Panc1 (cell line): ENCODE measurements around the gene AFF2.

Source experiments
- POLR2AphosphoS5 ChIP-seq: IDR thresholded peaks from 2 replicates; pipeline ENCODE4 v1.6.1; 2012; ENCODE audit warnings: mild to moderate bottlenecking, low read depth, low read length, moderate library complexity
- SIN3A ChIP-seq: IDR thresholded peaks from 2 replicates; pipeline ENCODE4 v1.6.1; 2012; ENCODE audit warnings: low read depth, mild to moderate bottlenecking, low read length, moderate library complexity, borderline replicate concordance; ENCODE audit not compliant: insufficient read depth
- TCF7L2 ChIP-seq: IDR thresholded peaks from 2 replicates; pipeline ENCODE4 v1.6.1; 2011; ENCODE audit warnings: mild to moderate bottlenecking, low read depth, low read length, inconsistent platforms
- TF ChIP-seq, protein P1 (sequence below): fragments of 450-650 bp; IDR thresholded peaks from 2 replicates; pipeline ENCODE4 v1.5.1; 2017; ENCODE audit warnings: mild to moderate bottlenecking
- TF ChIP-seq, protein P2 (sequence below), 2 experiments: IDR thresholded peaks; 2 replicates each; pipeline ENCODE4 v1.6.1; 2011 to 2012; ENCODE audit warnings: low read depth in 2 of 2, control low read depth in 1 of 2, low read length in 1 of 2, mild to moderate bottlenecking in 1 of 2, moderate library complexity in 1 of 2; ENCODE audit not compliant: insufficient read depth in 1 of 2

DNA sequence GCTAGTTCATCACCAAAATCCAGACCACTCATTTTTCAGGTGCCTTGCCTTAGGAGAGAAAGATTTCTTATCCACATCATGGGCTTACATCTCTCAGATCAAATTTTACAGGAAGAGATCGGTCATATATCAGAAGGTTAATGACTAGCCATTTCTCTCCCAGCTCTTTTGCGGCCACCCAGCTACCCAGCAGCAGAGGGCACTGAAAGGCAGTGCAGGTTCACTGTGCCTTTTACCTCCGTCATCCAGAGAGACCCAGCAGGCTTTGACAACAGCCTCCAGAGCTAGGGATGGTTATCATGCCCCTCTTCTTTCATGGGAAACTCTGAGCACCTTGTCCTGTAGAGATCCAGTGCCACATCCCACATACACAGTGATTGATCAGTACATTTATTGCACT, 384.8 kb downstream of the AFF2 start:
- no peak for TF ChIP-seq POLR2AphosphoS5
- TF ChIP-seq, protein P1, sequence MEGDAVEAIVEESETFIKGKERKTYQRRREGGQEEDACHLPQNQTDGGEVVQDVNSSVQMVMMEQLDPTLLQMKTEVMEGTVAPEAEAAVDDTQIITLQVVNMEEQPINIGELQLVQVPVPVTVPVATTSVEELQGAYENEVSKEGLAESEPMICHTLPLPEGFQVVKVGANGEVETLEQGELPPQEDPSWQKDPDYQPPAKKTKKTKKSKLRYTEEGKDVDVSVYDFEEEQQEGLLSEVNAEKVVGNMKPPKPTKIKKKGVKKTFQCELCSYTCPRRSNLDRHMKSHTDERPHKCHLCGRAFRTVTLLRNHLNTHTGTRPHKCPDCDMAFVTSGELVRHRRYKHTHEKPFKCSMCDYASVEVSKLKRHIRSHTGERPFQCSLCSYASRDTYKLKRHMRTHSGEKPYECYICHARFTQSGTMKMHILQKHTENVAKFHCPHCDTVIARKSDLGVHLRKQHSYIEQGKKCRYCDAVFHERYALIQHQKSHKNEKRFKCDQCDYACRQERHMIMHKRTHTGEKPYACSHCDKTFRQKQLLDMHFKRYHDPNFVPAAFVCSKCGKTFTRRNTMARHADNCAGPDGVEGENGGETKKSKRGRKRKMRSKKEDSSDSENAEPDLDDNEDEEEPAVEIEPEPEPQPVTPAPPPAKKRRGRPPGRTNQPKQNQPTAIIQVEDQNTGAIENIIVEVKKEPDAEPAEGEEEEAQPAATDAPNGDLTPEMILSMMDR: no peak
- no peak for TF ChIP-seq TCF7L2
- no peak for TF ChIP-seq SIN3A
- TF ChIP-seq, protein P2, sequence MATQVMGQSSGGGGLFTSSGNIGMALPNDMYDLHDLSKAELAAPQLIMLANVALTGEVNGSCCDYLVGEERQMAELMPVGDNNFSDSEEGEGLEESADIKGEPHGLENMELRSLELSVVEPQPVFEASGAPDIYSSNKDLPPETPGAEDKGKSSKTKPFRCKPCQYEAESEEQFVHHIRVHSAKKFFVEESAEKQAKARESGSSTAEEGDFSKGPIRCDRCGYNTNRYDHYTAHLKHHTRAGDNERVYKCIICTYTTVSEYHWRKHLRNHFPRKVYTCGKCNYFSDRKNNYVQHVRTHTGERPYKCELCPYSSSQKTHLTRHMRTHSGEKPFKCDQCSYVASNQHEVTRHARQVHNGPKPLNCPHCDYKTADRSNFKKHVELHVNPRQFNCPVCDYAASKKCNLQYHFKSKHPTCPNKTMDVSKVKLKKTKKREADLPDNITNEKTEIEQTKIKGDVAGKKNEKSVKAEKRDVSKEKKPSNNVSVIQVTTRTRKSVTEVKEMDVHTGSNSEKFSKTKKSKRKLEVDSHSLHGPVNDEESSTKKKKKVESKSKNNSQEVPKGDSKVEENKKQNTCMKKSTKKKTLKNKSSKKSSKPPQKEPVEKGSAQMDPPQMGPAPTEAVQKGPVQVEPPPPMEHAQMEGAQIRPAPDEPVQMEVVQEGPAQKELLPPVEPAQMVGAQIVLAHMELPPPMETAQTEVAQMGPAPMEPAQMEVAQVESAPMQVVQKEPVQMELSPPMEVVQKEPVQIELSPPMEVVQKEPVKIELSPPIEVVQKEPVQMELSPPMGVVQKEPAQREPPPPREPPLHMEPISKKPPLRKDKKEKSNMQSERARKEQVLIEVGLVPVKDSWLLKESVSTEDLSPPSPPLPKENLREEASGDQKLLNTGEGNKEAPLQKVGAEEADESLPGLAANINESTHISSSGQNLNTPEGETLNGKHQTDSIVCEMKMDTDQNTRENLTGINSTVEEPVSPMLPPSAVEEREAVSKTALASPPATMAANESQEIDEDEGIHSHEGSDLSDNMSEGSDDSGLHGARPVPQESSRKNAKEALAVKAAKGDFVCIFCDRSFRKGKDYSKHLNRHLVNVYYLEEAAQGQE (IDR thresholded peaks at IDR 0.05; ENCODE audit: insufficient read depth in 1 of 2, low read depth in 2 of 2, low read length in 1 of 2): no peak
